Stimulated activated CD4-positive, alpha-beta T cell treated with anti-CD3 and anti-CD28 coated beads, TNF-alpha, amount 100 ng/mL, for 48 hours (primary cell): Measurements from ENCODE around the gene NTRK2.

ENCODE experiments used
- DNase-seq, 3 donors: peaks; one replicate each; pipeline ENCODE4 v3.0.0-alpha.2; 2020; ENCODE audit warnings: low read depth in 3 of 3

Gene NTRK2

GRCh38 chr9:84669288-84670137 lies at the start of gene NTRK2:
Gene NTRK2 (plus strand): TSS chr9:84669729. CDS start chr9:84670749, 1,020 bp downstream.
- DNase-seq = no peak

- DNase-seq = no peak
These were observed 49.2 kb upstream of the NTRK2 start for GRCh38 chr9:84620338-84620737.

GRCh38 chr9:84621811-84622210 lies 47.7 kb upstream of the NTRK2 start:
- DNase-seq = no peak

- DNase-seq = no peak
These were observed 46.5 kb upstream of the NTRK2 start for GRCh38 chr9:84622981-84623380.

- no peak for DNase-seq
These were observed 33.1 kb upstream of the NTRK2 start for GRCh38 chr9:84636436-84636835.

- DNase-seq = no peak
These were observed 26.9 kb upstream of the NTRK2 start for GRCh38 chr9:84642553-84643141.

- no peak for DNase-seq
These were observed 21.8 kb upstream of the NTRK2 start for GRCh38 chr9:84647699-84648098.

GRCh38 chr9:84652496-84653120 lies 16.9 kb upstream of the NTRK2 start:
- no peak for DNase-seq

- no peak for DNase-seq
These were observed 14.1 kb upstream of the NTRK2 start for GRCh38 chr9:84655447-84655846.

- no peak for DNase-seq
These were observed 10.2 kb upstream of the NTRK2 start for GRCh38 chr9:84659313-84659712.

- no peak for DNase-seq
These were observed 9.8 kb upstream of the NTRK2 start for GRCh38 chr9:84659773-84660172.

- no peak for DNase-seq
These were observed 1.8 kb upstream of the NTRK2 start for GRCh38 chr9:84667571-84668195.

GRCh38 chr9:84668196-84669012 lies 1.1 kb upstream of the NTRK2 start:
- DNase-seq = peak in 2 of 3 donors; percentile 21 to 23

GRCh38 chr9:84669013-84669287 lies 579 bp upstream of the NTRK2 start:
- DNase-seq = no peak

- DNase-seq = no peak
These were observed 861 bp downstream of the NTRK2 start for GRCh38 chr9:84670138-84671041.

- no peak for DNase-seq
These were observed 2.3 kb downstream of the NTRK2 start for GRCh38 chr9:84671586-84672521.

- DNase-seq = no peak
These were observed 4.3 kb downstream of the NTRK2 start for GRCh38 chr9:84673806-84674205.

GRCh38 chr9:84677080-84677479 lies 7.6 kb downstream of the NTRK2 start:
- no peak for DNase-seq

- no peak for DNase-seq
These were observed 10.0 kb downstream of the NTRK2 start for GRCh38 chr9:84679571-84679970.
